IMR-90 (cell line): ENCODE measurements around the gene F12. TPM values are rescaled to one million over a fixed set of nuclear protein-coding genes. Genes with fewer than 3 reads are reported as not detected.

Experiments used
- ATAC-seq: fragments of 200-7000 bp; cut with Tn5 transposase; 2 replicates; pipeline ENCODE4 v1.9.1; 2020; ENCODE audit warnings: low read depth, mild to moderate bottlenecking, moderate library complexity
- BruUV-seq: library from RNA; stranded (reverse); fragments of 400-500 nt; replicated peaks from 2 replicates; lab custom pipeline; 2021; lab: Mats Ljungman, UMichigan
- CTCF ChIA-PET: fragments of 300-600 bp; formaldehyde crosslinking; extraction: SDS; loops from one replicate; lab custom pipeline; 2021; ENCODE audit warnings: antibody characterized with exemption; lab: Yijun Ruan, JAX
- POLR2A ChIA-PET: fragments of 300-600 bp; sonication (Branson Sonifier 250); formaldehyde crosslinking; loops from one replicate; lab custom pipeline; 2022; ENCODE audit warnings: antibody characterized with exemption; ENCODE audit not compliant: unreplicated experiment; lab: Charles Lee
- DNase-seq: peaks from one replicate; pipeline ENCODE4 v3.0.0; 2013
- H2AFZ ChIP-seq: replicated peaks from 2 replicates; pipeline ENCODE3; 2013; ENCODE audit warnings: low read length, mild to moderate bottlenecking; ENCODE audit not compliant: poor library complexity
- H2AK5ac ChIP-seq: 2 replicates; pipeline ENCODE4 v1.6.1; 2013; ENCODE audit warnings: low read depth, low read length, inconsistent platforms
- H2AK9ac ChIP-seq: replicated peaks from 2 replicates; pipeline ENCODE3; 2013; ENCODE audit warnings: mild to moderate bottlenecking, low read depth, low read length, moderate library complexity; ENCODE audit not compliant: poor library complexity
- H2BK120ac ChIP-seq: 2 replicates; pipeline ENCODE4 v1.6.1; 2013; ENCODE audit warnings: low read depth, low read length, inconsistent platforms
- H2BK15ac ChIP-seq: 3 replicates; pipeline ENCODE4 v1.6.1; 2013; ENCODE audit warnings: low read depth, low read length, inconsistent platforms
- H2BK20ac ChIP-seq: 2 replicates; pipeline ENCODE4 v1.6.1; 2013; ENCODE audit warnings: low read depth, mild to moderate bottlenecking, inconsistent platforms, low read length, moderate library complexity
- H2BK5ac ChIP-seq: 2 replicates; pipeline ENCODE4 v1.6.1; 2013; ENCODE audit warnings: mild to moderate bottlenecking, low read depth, low read length, inconsistent platforms; ENCODE audit not compliant: poor library complexity, severe bottlenecking
- H3K14ac ChIP-seq: replicated peaks from 2 replicates; pipeline ENCODE4 v1.6.1; 2013; ENCODE audit warnings: low read depth, low read length, inconsistent platforms
- H3K18ac ChIP-seq: 2 replicates; pipeline ENCODE4 v1.6.1; 2013; ENCODE audit warnings: low read depth, low read length, control low read depth
- H3K23ac ChIP-seq: 2 replicates; pipeline ENCODE4 v1.6.1; 2013; ENCODE audit warnings: low read depth, low read length, inconsistent platforms
- H3K27ac ChIP-seq: 2 replicates; pipeline ENCODE4 v1.5.1; 2013; ENCODE audit warnings: mild to moderate bottlenecking, control low read depth, low read length; ENCODE audit not compliant: insufficient read depth
- H3K27me3 ChIP-seq: 2 replicates; pipeline ENCODE4 v1.6.1; 2013; ENCODE audit warnings: low read length; ENCODE audit not compliant: control insufficient read depth, insufficient read depth
- H3K36me3 ChIP-seq: 2 replicates; pipeline ENCODE4 v1.6.1; 2013; ENCODE audit warnings: low read length, mixed read lengths; ENCODE audit not compliant: control insufficient read depth, insufficient read depth
- H3K4ac ChIP-seq: 2 replicates; pipeline ENCODE4 v1.6.1; 2013; ENCODE audit warnings: low read depth, low read length, inconsistent platforms
- H3K4me1 ChIP-seq: 2 replicates; pipeline ENCODE4 v1.6.1; 2013; ENCODE audit warnings: low read length, mixed read lengths; ENCODE audit not compliant: control insufficient read depth, insufficient read depth
- H3K4me2 ChIP-seq: 2 replicates; pipeline ENCODE4 v1.6.1; 2013; ENCODE audit warnings: low read depth, mild to moderate bottlenecking, control low read depth, low read length, moderate library complexity
- H3K4me3 ChIP-seq: 2 replicates; pipeline ENCODE4 v1.5.1; 2013; ENCODE audit warnings: low read depth, mild to moderate bottlenecking, control low read depth, low read length, moderate library complexity; ENCODE audit not compliant: insufficient read depth
- H3K56ac ChIP-seq: 2 replicates; pipeline ENCODE4 v1.6.1; 2013; ENCODE audit warnings: low read length, inconsistent platforms; ENCODE audit not compliant: insufficient read depth; ENCODE audit errors: extremely low read depth
- H3K79me1 ChIP-seq, 2 experiments: 2 replicates each; pipeline ENCODE4 v1.6.1; 2013; ENCODE audit warnings: low read length in 2 of 2, inconsistent platforms in 1 of 2, low read depth in 1 of 2
- H3K9ac ChIP-seq: 2 replicates; pipeline ENCODE4 v1.6.1; 2013; ENCODE audit warnings: low read depth, low read length, control low read depth
- H3K9me1 ChIP-seq: 2 replicates; pipeline ENCODE4 v1.6.1; 2013; ENCODE audit warnings: low read length, inconsistent platforms; ENCODE audit not compliant: insufficient read depth
- H3K9me3 ChIP-seq: 2 replicates; pipeline ENCODE4 v1.6.1; 2013; ENCODE audit warnings: low read length; ENCODE audit not compliant: control insufficient read depth, insufficient read depth
- H4K20me1 ChIP-seq: 2 replicates; pipeline ENCODE4 v1.6.1; 2013; ENCODE audit warnings: low read length, inconsistent platforms; ENCODE audit not compliant: insufficient read depth
- H4K5ac ChIP-seq: 2 replicates; pipeline ENCODE4 v1.6.1; 2013; ENCODE audit warnings: mild to moderate bottlenecking, low read depth, low read length, control low read depth
- H4K8ac ChIP-seq, 2 experiments: 2 replicates each; pipeline ENCODE4 v1.6.1; 2013; ENCODE audit warnings: low read depth in 2 of 2, low read length in 2 of 2, control low read depth in 1 of 2, inconsistent platforms in 1 of 2
- H4K91ac ChIP-seq: 2 replicates; pipeline ENCODE4 v1.6.1; 2013; ENCODE audit warnings: low read depth, low read length, inconsistent platforms; ENCODE audit not compliant: insufficient read depth
- BHLHE40 ChIP-seq: fragments of 150-350 bp; IDR thresholded peaks from 2 replicates; pipeline ENCODE4 v1.6.1; 2016; ENCODE audit warnings: mild to moderate bottlenecking, low read depth, low read length
- CEBPB ChIP-seq: IDR thresholded peaks from 2 replicates; pipeline ENCODE4 v1.6.1; 2012; ENCODE audit warnings: low read depth, low read length, improper control_type of control experiment
- CHD1 ChIP-seq: IDR thresholded peaks from 2 replicates; pipeline ENCODE4 v1.6.1; 2012; ENCODE audit warnings: low read depth, low read length, improper control_type of control experiment
- CTCF ChIP-seq: conservative IDR thresholded peaks from 2 replicates; pipeline ENCODE4 v1.5.1; 2012; ENCODE audit warnings: mild to moderate bottlenecking, low read depth, low read length, improper control_type of control experiment
- ELK1 ChIP-seq: fragments of 150-350 bp; IDR thresholded peaks from 2 replicates; pipeline ENCODE4 v1.6.1; 2016; ENCODE audit warnings: low read depth, mild to moderate bottlenecking, low read length, moderate library complexity, borderline replicate concordance
- FOS ChIP-seq: fragments of 150-350 bp; IDR thresholded peaks from 2 replicates; pipeline ENCODE4 v1.6.1; 2016; ENCODE audit warnings: low read depth, low read length
- MAFK ChIP-seq: IDR thresholded peaks from 2 replicates; pipeline ENCODE4 v1.6.1; 2012; ENCODE audit warnings: low read depth, low read length, improper control_type of control experiment
- MAZ ChIP-seq: IDR thresholded peaks from 2 replicates; pipeline ENCODE4 v1.6.1; 2012; ENCODE audit warnings: low read depth, mild to moderate bottlenecking, low read length, improper control_type of control experiment, moderate library complexity, borderline replicate concordance
- MXI1 ChIP-seq: IDR thresholded peaks from 2 replicates; pipeline ENCODE4 v1.6.1; 2012; ENCODE audit warnings: low read depth, mild to moderate bottlenecking, low read length, moderate library complexity, borderline replicate concordance
- NFE2L2 ChIP-seq: fragments of 150-350 bp; IDR thresholded peaks from 2 replicates; pipeline ENCODE4 v1.6.1; 2016; ENCODE audit warnings: low read depth, mild to moderate bottlenecking, low read length
- POLR2A ChIP-seq: IDR thresholded peaks from 2 replicates; pipeline ENCODE4 v1.6.1; 2012; ENCODE audit warnings: mild to moderate bottlenecking, low read depth, low read length
- RAD21 ChIP-seq: IDR thresholded peaks from 2 replicates; pipeline ENCODE4 v1.6.1; 2012; ENCODE audit warnings: low read length, improper control_type of control experiment
- RCOR1 ChIP-seq: IDR thresholded peaks from 2 replicates; pipeline ENCODE4 v1.6.1; 2012; ENCODE audit warnings: mild to moderate bottlenecking, low read length, improper control_type of control experiment; ENCODE audit not compliant: insufficient replicate concordance
- RFX5 ChIP-seq: IDR thresholded peaks from 2 replicates; pipeline ENCODE4 v1.8.0; 2012; ENCODE audit warnings: low read depth, mild to moderate bottlenecking, low read length, moderate library complexity
- SMC3 ChIP-seq: fragments of 150-350 bp; IDR thresholded peaks from 2 replicates; pipeline ENCODE4 v1.6.1; 2016; ENCODE audit warnings: low read depth, mild to moderate bottlenecking, antibody characterized with exemption, low read length, moderate library complexity
- USF2 ChIP-seq: fragments of 150-350 bp; IDR thresholded peaks from 2 replicates; pipeline ENCODE4 v1.6.1; 2017; ENCODE audit warnings: mild to moderate bottlenecking, antibody characterized with exemption, low read length, low read depth
- WGBS, 2 experiments: methylation state at CpG; one replicate each; pipeline versions ENCODE4 v1.1.5 to v1.1.7; 2013; ENCODE audit warnings: missing lambda C conversion rate in 2 of 2; ENCODE audit not compliant: insufficient read length in 1 of 2; ENCODE audit errors: extremely low coverage in 2 of 2; 5-methylcytosine and 5-hydroxymethylcytosine counted together
- dilution Hi-C: fragments of 300-500 bp; cut with HindIII; formaldehyde crosslinking; loops from one replicate; pipeline ENCODE4 v1.14.3; 2018; ENCODE audit warnings: low sequenced_read_pairs; ENCODE audit not compliant: unreplicated experiment
- in situ Hi-C: fragments of 300-500 bp; cut with MboI; formaldehyde crosslinking; loops from 3 replicates; pipeline ENCODE4 v1.14.3; 2019; ENCODE audit warnings: low sequenced_read_pairs, inconsistent platforms, mixed read lengths
- intact Hi-C: fragments of 100-400 bp; cut with micrococcal nuclease; formaldehyde crosslinking; loops from 2 replicates; pipeline ENCODE4 v1.10.0; 2022
- polyA plus RNA-seq, 3 experiments: library from polyadenylated mRNA; depleted of rRNA; stranded (reverse); fragments of >200 nt; gene quantifications; 2 replicates each; pipeline ENCODE4 v1.2.3, GENCODE V29; 2012; ENCODE audit warnings: low replicate concordance in 1 of 3
- total RNA-seq: library from RNA; depleted of rRNA; stranded (reverse); fragments of >200 nt; gene quantifications from 2 replicates; pipeline ENCODE4 v1.2.3, GENCODE V29; 2012

Gene F12
- total and polyA plus RNA-seq, 2 of the 4 experiments (the other 2 are of a cell fraction): 0.36 to 1.2 TPM

DNA sequence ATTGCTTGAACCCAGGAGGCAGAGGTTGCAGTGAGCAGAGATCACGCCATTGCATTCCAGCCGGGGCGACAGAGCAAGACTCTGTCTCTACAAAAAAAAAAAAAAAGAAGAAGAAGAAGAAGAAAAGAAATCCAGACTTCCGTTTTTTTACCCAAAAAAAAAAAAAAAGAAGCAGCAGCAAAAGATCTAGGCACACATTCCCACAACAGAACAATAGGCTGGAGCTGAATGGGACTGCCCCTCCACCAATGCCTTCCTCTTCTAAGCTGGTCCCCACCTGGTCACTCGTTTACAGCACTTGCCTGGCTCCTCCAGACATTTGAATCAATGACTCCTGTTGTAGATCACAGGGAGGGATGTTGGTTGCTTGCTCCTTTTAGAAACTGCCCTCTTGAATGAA lies 56.3 kb downstream of the F12 start:
- intact Hi-C loops (no loop called here), dilution Hi-C loops (no loop called here), in situ Hi-C loops (no loop called here)
- Histone ChIP-seq H3K4me1 (peaks cover 16% of the 10 kb centered on the region), H3K9me3 (peaks cover 2% of the 10 kb centered on the region; the same call in 1 of the 2 replicates), H3K4me2 (no peak overlapping the region), H3K27me3 (peaks cover 8% of the 10 kb centered on the region; the same call in 1 of the 2 replicates), H4K5ac (no peak overlapping the region), H3K23ac (no peak overlapping the region), H2BK5ac (no peak overlapping the region), H3K4me3 (no peak overlapping the region), H3K56ac (no peak overlapping the region), H4K91ac (no peak overlapping the region), H2BK20ac (no peak overlapping the region), H2AK5ac (no peak overlapping the region), H4K8ac (no peak overlapping the region; a peak in 1 of 4 replicates), H2AFZ (no peak overlapping the region), H3K4ac (no peak overlapping the region), H3K9me1 (peaks cover 6% of the 10 kb centered on the region; the same call in 1 of the 2 replicates), H3K14ac (no peak overlapping the region), H3K36me3 (peaks cover 5% of the 10 kb centered on the region; the same call in 1 of the 2 replicates), H3K18ac (no peak overlapping the region), H3K9ac (no peak overlapping the region), H2BK120ac (no peak overlapping the region), H3K27ac (no peak overlapping the region), H3K79me1 (peaks cover 22 to 27% of the 10 kb centered on the region in 2 experiments), H2BK15ac (no peak overlapping the region), H4K20me1 (peaks cover 4% of the 10 kb centered on the region), H2AK9ac (no peak overlapping the region)
- no CpG with 5 or more reads among the region's 5 CpGs for WGBS, 2 experiments
- POLR2A ChIA-PET: no interaction called here
- DNase-seq: no peak
- no peak for TF ChIP-seq NFE2L2
- no peak for TF ChIP-seq RAD21
- TF ChIP-seq CHD1: no peak
- TF ChIP-seq BHLHE40: no peak
- no peak for TF ChIP-seq ELK1
- no peak for TF ChIP-seq RCOR1
- no peak for TF ChIP-seq CEBPB
- TF ChIP-seq RFX5: no peak
- no peak for TF ChIP-seq SMC3
- no peak for TF ChIP-seq MAZ
- no peak for TF ChIP-seq MAFK
- no peak for TF ChIP-seq FOS
- no peak for TF ChIP-seq MXI1
- TF ChIP-seq POLR2A: no peak
- no peak for TF ChIP-seq CTCF
- no peak for TF ChIP-seq USF2
- no peak for ATAC-seq
- no TSS peak for BruUV-seq
- CTCF ChIA-PET: no interaction called here
